NAMALWA (cell line): ENCODE data around the gene SCYL2.

ENCODE experiments used
- DNase-seq: peaks from one replicate; pipeline ENCODE4 v3.0.0-alpha.2; 2015; ENCODE audit warnings: low spot score

SCYL2 gene

GRCh38 chr12:100381379-100381778, 114.4 kb downstream of the SCYL2 start:
- no peak for DNase-seq

DNA sequence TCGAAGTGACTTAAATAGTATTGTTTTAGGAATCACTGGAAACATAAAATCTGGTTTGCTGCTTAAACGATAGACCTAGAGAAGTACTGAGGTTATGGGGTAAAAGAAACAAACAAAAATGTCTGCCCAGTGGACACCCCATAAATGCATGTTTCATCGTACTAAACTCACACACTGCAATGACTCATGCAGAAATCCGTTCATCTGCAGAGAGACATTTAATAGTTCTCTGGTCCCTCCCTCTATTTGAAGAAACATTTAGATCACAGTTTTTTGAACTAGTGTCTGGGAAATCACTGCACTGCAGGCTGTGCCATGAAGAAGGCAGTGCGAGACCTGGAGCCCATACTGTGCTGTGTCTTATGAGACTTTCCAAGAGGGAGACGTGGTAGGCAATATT, 115.4 kb downstream of the SCYL2 start:
- no peak for DNase-seq

DNA sequence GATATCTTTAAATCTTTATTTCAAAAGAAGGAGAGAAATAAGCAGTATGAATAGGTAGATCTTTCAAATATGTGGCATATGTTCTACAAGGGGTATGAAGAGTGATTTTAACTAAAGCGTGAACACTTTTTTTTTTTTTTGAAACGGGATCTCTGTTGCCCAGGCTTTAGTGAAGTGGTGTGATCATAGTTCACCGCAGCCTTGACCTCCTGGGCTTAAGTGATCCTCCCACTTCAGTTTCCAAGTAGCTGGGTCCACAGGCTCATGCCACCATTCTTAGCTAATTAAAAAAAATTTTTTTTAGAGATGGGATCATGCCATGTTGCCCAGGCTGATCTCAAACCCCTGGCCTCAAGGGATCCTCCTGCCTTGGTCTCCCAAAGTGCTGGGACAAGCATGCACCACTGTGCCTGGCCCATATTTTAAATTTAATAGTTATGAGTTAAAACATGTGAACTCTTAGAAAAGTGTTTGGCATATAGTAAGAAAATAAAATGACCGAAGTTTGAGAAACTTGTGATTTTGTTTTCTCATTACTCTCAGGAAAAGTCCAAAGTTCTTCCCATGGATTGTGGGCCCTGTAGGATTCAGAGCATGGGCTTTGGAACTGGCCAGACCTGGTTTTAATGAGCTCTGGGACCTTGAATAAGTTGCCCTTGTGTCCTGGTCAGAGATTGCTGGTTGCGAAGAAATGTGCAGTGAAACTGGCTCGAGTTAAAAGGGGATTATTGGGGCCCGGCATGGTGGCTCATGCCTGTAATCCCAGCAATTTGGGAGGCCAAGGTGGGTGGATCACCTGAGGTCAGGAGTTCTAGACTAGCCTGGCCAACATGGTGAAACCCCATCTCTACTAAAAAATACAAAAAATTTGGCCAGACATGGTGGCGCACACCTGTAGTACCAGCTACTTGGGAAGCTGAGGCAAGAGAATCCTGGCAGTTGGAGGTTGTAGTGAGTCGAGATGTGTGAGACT, 116.9 kb downstream of the SCYL2 start:
- no peak for DNase-seq

- DNase-seq: no peak
Measured at GRCh38 chr12:100384559-100384935, 117.6 kb downstream of the SCYL2 start.

- DNase-seq: no peak
Measured at GRCh38 chr12:100388382-100388781, 121.4 kb downstream of the SCYL2 start.
